CD4-positive, alpha-beta T cell treated with Interleukin-6 for 4 hours (primary cell): ENCODE data around the gene SLC29A3.
"Not testable (repeated sequence)": the region's sequence is repeated elsewhere in the genome, so short reads cannot be mapped to it uniquely, and the experiment has no call there.

Experiments used
- DNase-seq: peaks from one replicate; pipeline ENCODE4 v3.0.0-alpha.2; 2020; ENCODE audit warnings: mixed read lengths

Gene SLC29A3

DNA sequence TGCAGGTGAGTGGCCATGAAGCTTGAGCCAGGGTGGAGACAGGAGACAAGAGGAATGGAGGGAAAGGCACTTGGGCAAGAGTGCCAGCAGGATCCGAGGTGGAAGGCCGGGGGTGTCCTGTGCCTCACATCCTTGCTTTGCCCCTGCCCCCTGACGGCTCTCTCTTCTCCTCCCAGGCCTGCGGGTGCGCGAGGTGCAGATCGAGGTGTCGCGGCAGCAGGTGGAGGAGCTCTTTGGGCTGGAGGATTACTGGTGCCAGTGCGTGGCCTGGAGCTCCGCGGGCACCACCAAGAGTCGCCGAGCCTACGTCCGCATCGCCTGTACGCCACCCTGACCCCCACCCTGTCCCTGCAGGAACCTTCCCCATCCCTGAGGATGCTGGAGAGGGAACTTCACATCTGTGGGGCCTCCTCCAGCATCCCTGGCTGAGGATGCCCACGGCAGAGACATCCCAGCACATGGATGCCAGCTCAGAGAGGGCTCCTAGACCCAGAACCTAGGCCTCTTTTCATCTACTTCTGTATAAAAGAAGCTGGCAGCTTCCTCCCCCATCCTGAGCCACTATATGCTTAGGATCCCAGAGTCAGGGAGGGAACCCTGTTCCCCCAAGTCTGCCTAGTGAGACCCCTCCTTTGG, 34.4 kb upstream of the SLC29A3 start:
- DNase-seq: no peak

DNA sequence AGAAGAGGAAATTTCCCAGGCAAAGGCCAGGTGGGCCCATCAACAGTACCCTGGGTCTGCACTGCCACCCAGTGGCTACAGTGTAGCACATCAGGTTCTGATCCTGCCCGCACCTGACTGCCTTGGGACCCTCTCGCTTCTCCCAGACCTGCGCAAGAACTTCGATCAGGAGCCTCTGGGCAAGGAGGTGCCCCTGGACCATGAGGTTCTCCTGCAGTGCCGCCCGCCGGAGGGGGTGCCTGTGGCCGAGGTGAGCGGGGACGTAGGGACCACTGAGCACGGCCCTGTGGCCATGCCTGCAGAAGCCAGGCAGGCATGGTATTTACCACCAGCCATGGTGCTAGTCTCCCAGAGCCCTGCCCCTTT, 33.9 kb upstream of the SLC29A3 start:
- peak; percentile 27 for DNase-seq

DNA sequence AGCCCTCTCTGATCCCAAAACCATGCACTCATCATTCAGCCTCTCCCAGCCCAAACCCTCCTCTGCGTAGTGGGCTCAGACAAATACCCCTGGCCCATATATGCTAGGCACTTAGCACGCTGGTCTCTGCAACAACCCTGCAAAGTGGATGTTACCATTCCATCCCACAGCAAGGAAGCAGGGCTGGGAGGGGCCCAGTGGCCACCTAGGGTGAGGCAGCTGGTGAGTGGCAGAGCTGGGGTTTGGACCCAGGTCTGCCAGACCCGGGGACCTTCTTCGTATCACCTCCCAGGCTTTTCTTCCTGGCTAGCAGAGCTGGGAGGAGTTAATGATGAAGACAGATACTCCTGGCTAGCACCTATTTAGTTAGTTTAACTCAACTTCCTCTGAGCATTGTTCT, 33.1 kb upstream of the SLC29A3 start:
- DNase-seq: no peak

DNA sequence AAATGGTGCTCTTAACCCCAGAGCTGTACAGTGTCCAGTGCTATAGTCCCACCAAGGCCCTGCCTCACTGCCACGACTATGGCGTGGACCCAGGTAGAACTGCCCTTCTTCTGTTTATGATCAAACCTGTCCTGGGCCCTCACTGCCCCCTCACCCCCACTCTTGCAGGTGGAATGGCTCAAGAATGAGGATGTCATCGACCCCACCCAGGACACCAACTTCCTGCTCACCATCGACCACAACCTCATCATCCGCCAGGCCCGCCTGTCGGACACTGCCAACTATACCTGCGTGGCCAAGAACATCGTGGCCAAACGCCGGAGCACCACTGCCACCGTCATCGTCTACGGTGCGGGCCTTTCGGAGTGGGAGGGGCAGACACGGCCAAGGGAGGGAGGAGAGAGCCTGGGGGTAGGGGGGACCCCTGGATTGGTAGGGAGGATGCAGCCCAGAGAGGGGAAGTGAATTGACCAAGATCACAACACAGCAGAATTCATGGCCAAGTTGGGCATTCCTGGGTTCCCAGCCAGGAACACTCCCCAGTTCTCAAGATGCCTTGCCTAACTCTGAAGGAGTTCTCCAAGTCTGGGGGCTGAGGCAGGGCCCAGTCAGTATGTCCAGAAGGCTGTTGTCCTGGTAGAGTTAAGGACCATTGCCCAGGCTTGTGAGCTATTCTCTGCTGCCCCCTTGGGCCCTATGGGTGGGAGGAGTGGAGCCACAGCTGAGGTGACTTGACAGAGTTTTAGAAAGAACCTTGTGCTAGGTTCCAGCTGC, 32.4 kb upstream of the SLC29A3 start:
- no peak for DNase-seq

DNA sequence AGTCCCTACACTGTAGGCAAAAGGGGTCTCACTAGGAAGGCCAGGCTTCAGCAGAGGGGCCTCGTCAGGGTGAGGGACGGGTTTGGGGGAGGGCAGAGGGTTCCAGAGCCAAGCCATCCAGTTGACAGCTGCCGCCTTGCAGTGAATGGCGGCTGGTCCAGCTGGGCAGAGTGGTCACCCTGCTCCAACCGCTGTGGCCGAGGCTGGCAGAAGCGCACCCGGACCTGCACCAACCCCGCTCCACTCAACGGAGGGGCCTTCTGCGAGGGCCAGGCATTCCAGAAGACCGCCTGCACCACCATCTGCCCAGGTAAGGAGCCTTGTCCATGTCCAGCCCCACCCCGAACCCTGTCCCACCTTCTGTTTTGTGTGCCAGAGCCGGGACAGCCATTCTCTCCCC, 31.6 kb upstream of the SLC29A3 start:
- no peak for DNase-seq

DNA sequence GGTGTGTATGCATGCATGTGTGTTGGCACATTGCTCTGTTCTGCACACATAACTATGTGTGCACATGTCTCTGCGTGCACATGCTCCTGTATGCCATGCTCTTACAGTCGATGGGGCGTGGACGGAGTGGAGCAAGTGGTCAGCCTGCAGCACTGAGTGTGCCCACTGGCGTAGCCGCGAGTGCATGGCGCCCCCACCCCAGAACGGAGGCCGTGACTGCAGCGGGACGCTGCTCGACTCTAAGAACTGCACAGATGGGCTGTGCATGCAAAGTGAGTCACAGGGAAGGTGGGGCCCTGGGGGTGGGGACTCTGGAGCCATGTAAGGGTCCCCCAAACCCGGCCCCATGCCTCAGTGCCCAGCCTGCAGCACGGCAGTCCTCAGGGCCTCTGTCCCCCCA, 30.6 kb upstream of the SLC29A3 start:
- no peak for DNase-seq

DNA sequence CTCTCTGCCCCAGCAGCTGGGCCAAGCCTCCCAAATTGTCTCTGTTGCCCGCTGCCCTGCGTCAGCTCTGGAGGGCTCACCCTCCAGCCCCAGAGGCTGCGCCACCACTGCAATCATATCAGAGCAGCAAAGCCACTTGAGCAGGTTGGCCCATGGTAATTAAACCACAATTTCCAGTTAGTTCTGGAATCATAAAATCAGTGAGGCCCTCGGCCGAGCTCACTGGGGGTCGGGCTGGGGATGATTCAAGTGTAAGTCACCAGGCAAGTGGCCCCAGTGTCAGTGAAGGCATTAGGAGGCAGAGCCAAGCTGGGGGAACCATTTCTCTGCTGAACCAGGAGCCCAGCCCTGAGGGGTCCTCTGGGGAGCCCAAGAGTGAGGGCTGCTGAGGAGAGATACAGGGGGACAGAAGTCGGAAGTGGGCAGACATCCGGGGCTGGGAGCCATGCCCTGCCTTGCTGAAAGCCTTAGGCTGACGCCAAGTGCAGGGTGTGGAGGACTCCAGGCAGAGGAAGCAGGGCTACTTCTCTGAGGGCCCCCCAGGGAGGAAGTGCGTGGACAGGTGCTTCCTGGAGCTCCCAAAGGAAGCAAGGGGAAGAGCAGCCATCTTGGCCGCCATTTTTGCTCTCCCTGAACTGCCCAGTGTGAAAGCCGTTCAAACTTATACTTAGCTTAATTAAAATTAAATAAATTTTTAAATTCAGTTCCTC, 29.5 kb upstream of the SLC29A3 start:
- DNase-seq: no peak

DNA sequence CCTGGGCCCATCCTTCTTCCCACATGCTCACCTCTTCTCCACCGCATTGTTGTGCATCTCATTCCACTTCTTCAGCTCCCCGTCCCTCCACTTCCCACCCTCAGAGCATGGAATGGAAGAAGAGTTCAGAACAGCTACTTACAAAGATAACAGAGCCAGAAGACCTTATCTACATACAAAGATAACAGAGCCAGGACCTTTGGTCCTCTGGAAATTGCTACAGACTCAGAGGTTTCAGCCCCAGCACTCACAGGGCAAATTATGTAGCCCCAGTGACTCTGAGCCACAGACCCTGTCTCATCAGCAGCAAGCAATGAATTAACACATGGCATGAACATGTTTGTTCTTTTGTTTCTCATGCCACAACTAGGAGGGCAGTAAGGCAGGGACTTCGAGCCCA, 28.7 kb upstream of the SLC29A3 start:
- DNase-seq: no peak

DNA sequence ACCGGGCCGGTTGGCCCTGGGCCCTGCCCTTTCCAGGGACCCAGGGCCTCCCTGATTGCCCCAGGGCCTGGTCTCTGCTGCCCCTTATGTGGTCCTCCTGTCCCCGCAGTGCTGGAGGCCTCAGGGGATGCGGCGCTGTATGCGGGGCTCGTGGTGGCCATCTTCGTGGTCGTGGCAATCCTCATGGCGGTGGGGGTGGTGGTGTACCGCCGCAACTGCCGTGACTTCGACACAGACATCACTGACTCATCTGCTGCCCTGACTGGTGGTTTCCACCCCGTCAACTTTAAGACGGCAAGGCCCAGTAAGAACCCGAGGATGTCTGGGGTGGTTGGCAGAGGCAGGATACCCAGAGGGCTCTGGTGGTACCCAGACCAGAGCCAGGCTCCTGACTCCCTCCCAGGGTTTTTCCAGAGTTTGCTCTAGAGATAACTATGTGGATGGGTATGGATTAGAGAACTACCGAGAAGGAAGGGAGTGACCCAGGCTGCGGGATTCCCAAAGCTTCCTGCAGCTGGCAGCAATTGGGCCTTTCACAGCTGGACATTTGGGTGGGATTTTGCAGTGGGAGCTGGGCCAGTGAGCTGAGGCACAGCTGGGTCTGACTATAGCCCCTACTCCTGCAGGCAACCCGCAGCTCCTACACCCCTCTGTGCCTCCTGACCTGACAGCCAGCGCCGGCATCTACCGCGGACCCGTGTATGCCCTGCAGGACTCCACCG, 28.1 kb upstream of the SLC29A3 start:
- DNase-seq: no peak

DNA sequence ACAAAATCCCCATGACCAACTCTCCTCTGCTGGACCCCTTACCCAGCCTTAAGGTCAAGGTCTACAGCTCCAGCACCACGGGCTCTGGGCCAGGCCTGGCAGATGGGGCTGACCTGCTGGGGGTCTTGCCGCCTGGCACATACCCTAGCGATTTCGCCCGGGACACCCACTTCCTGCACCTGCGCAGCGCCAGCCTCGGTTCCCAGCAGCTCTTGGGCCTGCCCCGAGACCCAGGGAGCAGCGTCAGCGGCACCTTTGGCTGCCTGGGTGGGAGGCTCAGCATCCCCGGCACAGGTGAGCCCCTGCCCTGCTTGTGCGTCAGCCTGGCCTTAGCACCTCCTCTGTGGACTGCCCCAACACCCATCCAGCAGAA, 27.5 kb upstream of the SLC29A3 start:
- DNase-seq: no peak

DNA sequence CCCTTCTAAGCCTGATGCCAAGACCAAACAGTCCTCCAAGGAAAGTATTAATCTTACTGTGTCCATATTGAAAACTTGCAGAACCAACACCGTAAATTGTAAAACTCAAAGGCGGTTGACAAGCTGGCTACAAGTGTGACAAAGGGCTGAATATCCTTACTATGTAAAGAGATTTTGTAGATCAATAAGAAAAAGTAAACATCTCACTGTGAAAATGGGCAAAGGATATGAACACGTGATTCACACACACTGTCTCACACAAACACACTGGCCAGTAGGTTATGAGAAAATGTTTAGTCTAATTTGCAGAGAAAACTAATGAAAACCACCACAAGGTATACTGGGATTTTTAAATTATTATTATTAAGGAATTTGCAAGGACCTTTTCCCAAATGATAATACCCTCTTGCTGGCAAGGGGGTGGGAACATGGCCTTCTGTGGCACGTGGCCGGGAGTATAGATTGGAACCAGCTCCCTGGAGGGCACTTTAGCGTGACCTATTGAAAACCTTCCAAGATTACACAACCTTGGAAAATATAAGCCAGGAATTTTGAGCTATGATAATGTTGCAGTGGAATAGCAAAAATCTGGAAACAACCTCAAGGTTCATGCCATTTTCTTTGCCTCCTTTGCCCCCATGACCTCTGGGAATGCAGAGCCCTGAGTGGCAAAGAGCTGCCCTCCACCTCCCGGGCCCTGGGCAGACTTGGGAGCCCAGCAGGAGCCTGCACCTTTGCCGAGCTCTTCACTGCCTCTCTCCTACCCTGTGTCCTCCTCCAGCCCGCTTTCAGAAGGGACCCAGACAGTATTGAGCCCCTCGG, 26.2 kb upstream of the SLC29A3 start:
- no peak for DNase-seq

DNA sequence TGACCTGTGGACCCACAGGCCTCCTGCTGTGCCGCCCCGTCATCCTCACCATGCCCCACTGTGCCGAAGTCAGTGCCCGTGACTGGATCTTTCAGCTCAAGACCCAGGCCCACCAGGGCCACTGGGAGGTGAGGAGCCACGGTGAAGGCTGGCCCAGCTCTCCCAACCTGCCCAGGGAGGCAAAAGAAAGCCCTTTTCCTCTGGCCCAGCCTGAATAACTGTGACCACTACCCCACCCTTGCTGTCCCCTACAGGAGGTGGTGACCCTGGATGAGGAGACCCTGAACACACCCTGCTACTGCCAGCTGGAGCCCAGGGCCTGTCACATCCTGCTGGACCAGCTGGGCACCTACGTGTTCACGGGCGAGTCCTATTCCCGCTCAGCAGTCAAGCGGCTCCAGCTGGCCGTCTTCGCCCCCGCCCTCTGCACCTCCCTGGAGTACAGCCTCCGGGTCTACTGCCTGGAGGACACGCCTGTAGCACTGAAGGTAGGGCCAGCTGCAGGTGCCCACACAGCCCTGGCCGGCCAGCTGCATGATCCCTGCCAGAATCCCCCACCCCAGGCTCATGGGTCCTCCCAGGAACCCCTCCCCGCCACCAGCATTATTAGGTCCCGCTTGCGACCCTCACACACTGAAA, 25.5 kb upstream of the SLC29A3 start:
- DNase-seq: no peak

DNA sequence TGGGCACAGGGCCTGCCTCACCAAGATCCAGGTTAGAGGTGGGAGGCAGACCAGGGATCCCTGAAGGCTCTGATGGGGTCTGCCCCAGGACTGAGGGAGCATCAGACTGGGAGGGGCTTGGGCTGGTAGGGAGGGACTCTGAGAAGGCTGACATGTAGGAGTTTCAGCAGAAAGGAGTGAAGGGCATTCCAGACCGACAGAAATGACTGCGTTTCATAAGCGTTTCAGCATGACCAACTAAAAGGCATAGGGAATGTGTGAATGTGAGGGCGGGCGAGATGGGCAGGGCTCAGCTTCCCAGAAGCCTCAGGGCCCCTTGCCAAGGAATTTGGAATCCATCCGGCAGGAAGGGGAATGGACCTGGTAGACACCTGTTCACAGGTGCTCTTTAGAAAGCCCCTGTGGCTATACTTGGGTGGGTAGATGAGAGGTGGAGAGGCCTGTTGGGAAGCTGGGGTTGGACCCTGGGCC, 24.9 kb upstream of the SLC29A3 start:
- DNase-seq: no peak

DNA sequence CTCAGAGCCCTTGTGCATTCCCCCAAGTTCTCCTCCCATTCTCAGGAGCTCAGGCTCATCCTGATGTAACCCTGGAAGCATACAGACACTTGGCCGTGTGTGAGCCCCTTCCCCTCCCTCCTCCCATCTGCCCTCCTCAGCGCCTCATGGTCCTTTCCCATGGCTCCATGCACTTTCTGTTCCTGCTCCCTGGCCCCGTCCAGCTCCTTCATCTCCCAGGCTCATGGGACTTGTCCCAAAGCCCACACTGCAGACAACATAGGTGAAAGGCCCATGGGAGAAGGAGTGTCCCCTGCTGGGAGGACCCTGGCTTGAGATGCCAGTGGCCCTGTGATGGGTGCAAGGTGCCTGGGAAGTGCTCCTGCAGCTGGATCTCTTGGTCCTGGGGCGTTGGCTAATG, 24.2 kb upstream of the SLC29A3 start:
- DNase-seq: no peak

DNA sequence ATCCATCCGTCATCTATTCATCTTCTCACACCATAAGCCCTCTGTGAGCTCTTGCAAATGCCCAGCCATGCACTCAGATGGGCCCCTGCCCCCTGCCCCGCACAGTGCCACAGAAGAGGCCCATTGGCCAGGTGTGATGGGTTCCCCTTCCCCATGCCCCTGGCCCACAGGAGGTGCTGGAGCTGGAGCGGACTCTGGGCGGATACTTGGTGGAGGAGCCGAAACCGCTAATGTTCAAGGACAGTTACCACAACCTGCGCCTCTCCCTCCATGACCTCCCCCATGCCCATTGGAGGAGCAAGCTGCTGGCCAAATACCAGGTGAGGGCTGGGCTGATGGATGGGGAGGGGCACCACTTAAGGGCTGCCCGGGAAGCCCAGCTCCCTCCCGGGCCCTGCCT, 23.4 kb upstream of the SLC29A3 start:
- no peak for DNase-seq

DNA sequence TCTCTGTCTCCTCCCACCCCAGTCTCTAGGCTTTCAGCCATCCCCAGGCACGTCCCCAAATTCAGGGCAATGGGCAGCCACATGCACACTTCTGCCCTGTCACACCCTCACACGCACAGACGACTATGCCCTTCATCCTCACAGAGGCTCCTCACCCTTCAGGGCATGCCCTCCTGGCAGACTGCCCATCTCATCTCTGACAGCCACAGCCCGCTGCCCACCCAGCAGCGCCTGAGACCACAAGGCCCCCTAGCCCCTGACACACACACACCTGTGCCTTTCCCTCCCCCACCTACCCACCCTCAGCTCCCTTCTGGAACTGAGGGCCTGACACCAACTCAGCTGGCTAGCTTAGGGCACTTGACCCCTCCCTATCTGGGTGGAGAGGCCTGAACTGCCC, 23.0 kb upstream of the SLC29A3 start:
- DNase-seq: no peak

DNA sequence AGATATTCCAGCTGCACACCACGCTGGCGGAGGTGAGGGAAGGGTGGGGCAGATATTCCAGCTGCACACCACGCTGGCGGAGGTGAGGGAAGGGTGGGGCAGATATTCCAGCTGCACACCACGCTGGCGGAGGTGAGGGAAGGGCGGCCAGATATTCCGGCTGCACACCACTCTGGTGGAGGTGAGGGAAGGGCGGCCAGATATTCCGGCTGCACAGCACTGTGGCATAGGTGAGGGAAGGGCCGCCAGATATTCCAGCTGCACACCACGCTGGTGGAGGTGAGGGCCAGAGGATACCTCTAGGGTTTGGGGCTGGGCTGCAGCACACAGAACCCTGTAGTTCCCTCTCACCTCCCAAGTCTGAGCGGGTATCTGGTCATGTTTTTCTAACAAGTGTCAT, 22.2 kb upstream of the SLC29A3 start:
- not testable (repeated sequence) for DNase-seq

DNA sequence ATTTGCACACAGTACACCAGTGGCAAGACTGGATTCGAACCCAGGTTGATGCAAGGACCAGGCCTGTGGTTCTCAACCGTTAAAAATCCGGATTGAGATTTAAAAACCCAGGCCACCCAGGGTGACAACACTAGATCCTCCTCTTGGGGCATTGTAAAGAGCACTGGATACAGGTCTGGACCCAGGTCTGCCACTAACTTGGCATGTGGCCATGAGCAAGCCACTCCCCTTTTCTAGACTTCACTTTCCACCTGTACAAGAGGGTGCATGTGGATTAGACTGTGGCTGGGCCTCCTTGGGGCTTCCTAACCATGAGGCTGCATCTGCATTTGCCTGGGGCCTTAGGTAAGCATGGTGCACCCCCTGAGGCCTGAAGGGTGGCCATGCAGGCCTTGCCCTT, 21.7 kb upstream of the SLC29A3 start:
- DNase-seq: no peak

DNA sequence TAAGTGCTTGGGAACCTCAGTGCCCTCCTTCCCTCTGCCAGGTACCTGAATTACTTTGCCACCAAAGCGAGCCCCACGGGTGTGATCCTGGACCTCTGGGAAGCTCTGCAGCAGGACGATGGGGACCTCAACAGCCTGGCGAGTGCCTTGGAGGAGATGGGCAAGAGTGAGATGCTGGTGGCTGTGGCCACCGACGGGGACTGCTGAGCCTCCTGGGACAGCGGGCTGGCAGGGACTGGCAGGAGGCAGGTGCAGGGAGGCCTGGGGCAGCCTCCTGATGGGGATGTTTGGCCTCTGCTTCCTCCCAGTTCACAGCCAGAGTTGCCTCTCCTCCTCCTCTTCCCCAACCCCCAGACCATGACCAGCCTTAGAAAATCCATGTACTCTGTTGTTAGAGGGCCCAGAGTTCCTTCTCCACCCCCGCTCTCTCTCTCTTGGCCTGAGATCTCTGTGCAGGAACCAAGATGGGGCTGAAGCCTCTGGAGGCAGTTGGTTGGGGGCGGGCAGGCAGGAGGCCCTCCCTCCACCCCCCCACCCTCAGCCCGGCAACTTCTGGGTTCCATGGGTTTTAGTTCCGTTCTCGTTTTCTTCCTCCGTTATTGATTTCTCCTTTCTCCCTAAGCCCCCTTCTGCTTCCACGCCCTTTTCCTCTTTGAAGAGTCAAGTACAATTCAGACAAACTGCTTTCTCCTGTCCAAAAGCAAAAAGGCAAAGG, 19.8 kb upstream of the SLC29A3 start:
- no peak for DNase-seq

DNA sequence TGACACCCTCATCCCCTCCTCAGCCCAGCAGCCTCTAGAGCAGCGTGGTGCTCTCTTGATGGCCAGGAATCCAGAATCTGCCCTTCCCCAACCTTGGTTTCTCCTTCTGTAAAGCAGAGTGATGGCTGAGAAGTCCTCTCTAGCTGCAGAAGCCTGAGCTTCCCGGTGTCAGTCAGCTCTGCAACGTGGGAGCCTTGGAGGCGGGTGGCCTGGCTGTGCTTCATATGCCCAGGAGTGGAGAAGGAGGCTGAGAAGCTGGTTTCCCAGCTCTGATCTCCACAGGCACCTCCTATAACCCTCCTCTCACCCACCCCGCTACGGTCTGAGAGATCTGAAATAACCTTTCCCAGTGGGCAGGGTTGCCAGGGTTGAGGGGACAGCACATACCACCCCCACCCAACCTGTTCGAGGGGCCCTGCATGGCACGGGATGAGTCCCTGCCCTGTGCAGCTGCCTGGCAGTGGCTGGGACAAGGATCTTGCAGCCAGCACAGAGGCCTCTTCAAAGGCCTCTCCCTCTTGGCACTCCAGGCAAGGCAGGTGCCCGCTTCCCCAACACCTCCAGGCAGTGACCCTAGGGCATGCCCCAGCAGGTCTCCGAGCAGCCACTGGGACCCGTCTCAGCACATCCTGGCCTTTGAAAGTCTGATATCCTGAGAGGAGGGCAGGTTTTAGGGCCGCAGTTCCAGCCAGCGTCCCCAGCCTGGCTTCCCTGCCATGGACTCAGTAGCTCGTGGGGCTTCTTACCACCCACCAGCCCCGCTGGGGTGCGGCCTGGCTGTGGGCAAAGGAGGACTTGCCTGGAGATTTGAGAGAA, 18.3 kb upstream of the SLC29A3 start:
- DNase-seq: no peak
